ENCODE measurements around the gene PTH2R. TPM values are rescaled to one million over a fixed set of nuclear protein-coding genes. Genes with fewer than 3 reads are reported as not detected.
"Not testable (repeated sequence)": the region's sequence is repeated elsewhere in the genome, so short reads cannot be mapped to it uniquely, and the experiment has no call there.

PTH2R gene
- polyA plus RNA-seq, 1 donor (not counting 4 experiments of a cell fraction or from before 2014, with no cell fraction given), result not detected

DNA sequence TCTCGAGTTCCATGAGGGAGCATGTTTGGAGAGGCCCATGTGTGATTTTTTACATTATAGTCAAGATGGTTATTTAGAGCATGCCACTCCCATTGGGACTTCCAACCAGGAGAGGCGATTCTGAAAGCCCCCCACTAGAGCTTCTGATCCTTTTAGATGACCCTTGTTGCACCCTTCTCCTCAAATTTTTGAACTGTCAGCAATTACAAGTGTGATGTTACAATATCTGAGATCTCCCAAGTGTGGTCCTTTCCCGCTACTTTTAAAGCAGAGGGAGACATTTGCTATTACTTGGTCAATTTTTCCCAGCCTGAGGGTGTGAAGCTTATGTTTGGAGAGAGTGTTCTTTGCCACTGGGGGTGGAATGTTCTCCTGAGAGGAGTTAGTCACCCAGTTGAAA lies 16.7 kb upstream of the PTH2R start:
- DNase-seq (ENCODE audit: low read depth, low spot score) (no peak), FAIRE-seq (no peak)
- Histone ChIP-seq H2AFZ (ENCODE audit: control insufficient read depth, low read length) (no peak overlapping the region), H3K27ac (ENCODE audit: control insufficient read depth, insufficient read depth, low read length) (no peak overlapping the region), H3K9me1 (ENCODE audit: control insufficient read depth, extremely low read depth, insufficient read depth, low read length) (no peaks in the 10 kb centered on the region), H3K79me2 (ENCODE audit: control insufficient read depth, insufficient read depth, low read length) (no peaks in the 10 kb centered on the region), H3K36me3 (ENCODE audit: control insufficient read depth in 2 of 2, extremely low read depth in 1 of 2, insufficient read depth in 2 of 2, low read length in 2 of 2) (no peaks in the 10 kb centered on the region), H3K4me3 (ENCODE audit: control insufficient read depth in 2 of 3, extremely low read depth in 1 of 3, insufficient read depth in 2 of 3, low read depth in 1 of 3, low read length in 3 of 3) (no peak overlapping the region), H4K20me1 (ENCODE audit: control insufficient read depth, extremely low read depth, insufficient read depth, low read length) (no peaks in the 10 kb centered on the region), H3K4me2 (ENCODE audit: control insufficient read depth, extremely low read depth, insufficient read depth, low read depth, low read length) (no peak overlapping the region), H3K27me3 (ENCODE audit: control insufficient read depth, extremely low read depth, insufficient read depth, low read length) (no peaks in the 10 kb centered on the region), H3K9ac (ENCODE audit: control insufficient read depth, extremely low read depth, insufficient read depth, low read length) (no peak overlapping the region), H3K4me1 (ENCODE audit: control insufficient read depth, extremely low read depth, insufficient read depth, low read length) (no peaks in the 10 kb centered on the region), H3K9me3 (ENCODE audit: control insufficient read depth, low read depth, low read length) (no peaks in the 10 kb centered on the region)
- TF ChIP-seq, protein P1, sequence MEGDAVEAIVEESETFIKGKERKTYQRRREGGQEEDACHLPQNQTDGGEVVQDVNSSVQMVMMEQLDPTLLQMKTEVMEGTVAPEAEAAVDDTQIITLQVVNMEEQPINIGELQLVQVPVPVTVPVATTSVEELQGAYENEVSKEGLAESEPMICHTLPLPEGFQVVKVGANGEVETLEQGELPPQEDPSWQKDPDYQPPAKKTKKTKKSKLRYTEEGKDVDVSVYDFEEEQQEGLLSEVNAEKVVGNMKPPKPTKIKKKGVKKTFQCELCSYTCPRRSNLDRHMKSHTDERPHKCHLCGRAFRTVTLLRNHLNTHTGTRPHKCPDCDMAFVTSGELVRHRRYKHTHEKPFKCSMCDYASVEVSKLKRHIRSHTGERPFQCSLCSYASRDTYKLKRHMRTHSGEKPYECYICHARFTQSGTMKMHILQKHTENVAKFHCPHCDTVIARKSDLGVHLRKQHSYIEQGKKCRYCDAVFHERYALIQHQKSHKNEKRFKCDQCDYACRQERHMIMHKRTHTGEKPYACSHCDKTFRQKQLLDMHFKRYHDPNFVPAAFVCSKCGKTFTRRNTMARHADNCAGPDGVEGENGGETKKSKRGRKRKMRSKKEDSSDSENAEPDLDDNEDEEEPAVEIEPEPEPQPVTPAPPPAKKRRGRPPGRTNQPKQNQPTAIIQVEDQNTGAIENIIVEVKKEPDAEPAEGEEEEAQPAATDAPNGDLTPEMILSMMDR (optimal IDR thresholded peaks at IDR 0.05 in 1 of 3, IDR thresholded peaks at IDR 0.05 in 1 of 3, conservative IDR thresholded peaks at IDR 0.05 in 1 of 3; ENCODE audit: extremely low read depth in 1 of 3, insufficient read depth in 2 of 3, low read length in 3 of 3), result no peak
- no peak for TF ChIP-seq EZH2 (IDR thresholded peaks at IDR 0.05; ENCODE audit: low read length)
- dilution Hi-C loops (cut with MboI; ENCODE audit: extremely low pct_ligation_motif_present, low sequenced_read_pairs), result no loop called here

DNA sequence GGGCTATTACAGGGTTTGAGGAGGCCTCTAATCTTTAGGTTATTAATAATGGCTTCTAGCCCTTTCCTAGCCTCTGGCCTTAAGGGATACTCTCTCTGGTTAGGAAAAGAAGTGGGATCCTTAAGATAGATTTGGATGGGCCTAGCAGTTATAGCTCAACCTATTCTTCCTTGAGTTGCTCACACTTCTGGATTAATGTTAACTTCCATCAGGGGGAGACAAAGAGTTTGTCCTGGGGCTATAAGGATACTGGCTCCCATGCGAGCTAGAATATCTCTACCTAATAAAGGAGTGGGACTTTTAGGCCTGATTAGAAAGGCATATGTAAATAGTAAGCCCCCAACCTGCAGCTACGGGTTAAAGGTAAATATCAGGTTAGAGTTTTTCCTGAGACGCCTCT lies 14.3 kb upstream of the PTH2R start:
- no peak overlapping the region for H3K4me2 ChIP-seq (ENCODE audit: control insufficient read depth, extremely low read depth, insufficient read depth, low read depth, low read length)
- FAIRE-seq, result no peak
- H3K27ac ChIP-seq (ENCODE audit: control insufficient read depth, insufficient read depth, low read length), result no peak overlapping the region
- no peaks in the 10 kb centered on the region for H3K9me3 ChIP-seq (ENCODE audit: control insufficient read depth, low read depth, low read length)
- H3K9ac ChIP-seq (ENCODE audit: control insufficient read depth, extremely low read depth, insufficient read depth, low read length), result no peak overlapping the region
- no peaks in the 10 kb centered on the region for H3K27me3 ChIP-seq (ENCODE audit: control insufficient read depth, extremely low read depth, insufficient read depth, low read length)
- DNase-seq (ENCODE audit: low read depth, low spot score), result no peak
- H3K4me1 ChIP-seq (ENCODE audit: control insufficient read depth, extremely low read depth, insufficient read depth, low read length), result no peaks in the 10 kb centered on the region
- no peaks in the 10 kb centered on the region for H3K9me1 ChIP-seq (ENCODE audit: control insufficient read depth, extremely low read depth, insufficient read depth, low read length)
- no peak overlapping the region for H3K4me3 ChIP-seq (ENCODE audit: control insufficient read depth in 2 of 3, extremely low read depth in 1 of 3, insufficient read depth in 2 of 3, low read depth in 1 of 3, low read length in 3 of 3)
- no peaks in the 10 kb centered on the region for H4K20me1 ChIP-seq (ENCODE audit: control insufficient read depth, extremely low read depth, insufficient read depth, low read length)
- dilution Hi-C loops (cut with MboI; ENCODE audit: extremely low pct_ligation_motif_present, low sequenced_read_pairs), result no loop called here
- no peak overlapping the region for H2AFZ ChIP-seq (ENCODE audit: control insufficient read depth, low read length)
- no peaks in the 10 kb centered on the region for H3K36me3 ChIP-seq (ENCODE audit: control insufficient read depth in 2 of 2, extremely low read depth in 1 of 2, insufficient read depth in 2 of 2, low read length in 2 of 2)
- no peak for TF ChIP-seq EZH2 (IDR thresholded peaks at IDR 0.05; ENCODE audit: low read length)
- TF ChIP-seq, protein P1 (optimal IDR thresholded peaks at IDR 0.05 in 1 of 3, IDR thresholded peaks at IDR 0.05 in 1 of 3, conservative IDR thresholded peaks at IDR 0.05 in 1 of 3; ENCODE audit: extremely low read depth in 1 of 3, insufficient read depth in 2 of 3, low read length in 3 of 3), result peak in 2 of 3 experiments; percentile 1 to 37
- no peaks in the 10 kb centered on the region for H3K79me2 ChIP-seq (ENCODE audit: control insufficient read depth, insufficient read depth, low read length)

DNA sequence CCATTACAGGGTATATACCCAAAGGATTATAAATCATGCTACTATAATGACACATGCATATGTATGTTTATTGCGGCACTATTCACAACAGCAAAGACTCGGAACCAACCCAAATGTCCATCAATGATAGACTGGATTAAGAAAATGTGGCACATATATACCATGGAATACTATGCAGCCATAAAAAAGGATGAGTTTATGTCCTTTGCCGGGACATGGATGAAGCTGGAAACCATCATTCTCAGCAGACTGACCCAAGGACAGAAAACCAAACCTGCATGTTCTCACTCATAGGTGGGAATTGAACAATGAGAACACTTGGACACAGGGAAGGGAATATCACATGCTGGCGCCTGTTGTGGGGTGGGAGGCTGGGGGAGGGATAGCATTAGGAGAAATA lies 9.8 kb upstream of the PTH2R start:
- H3K9ac ChIP-seq (ENCODE audit: control insufficient read depth, extremely low read depth, insufficient read depth, low read length); FAIRE-seq; H3K4me2 ChIP-seq (ENCODE audit: control insufficient read depth, extremely low read depth, insufficient read depth, low read depth, low read length); DNase-seq (ENCODE audit: low read depth, low spot score); H3K27ac ChIP-seq (ENCODE audit: control insufficient read depth, insufficient read depth, low read length); H3K4me1 ChIP-seq (ENCODE audit: control insufficient read depth, extremely low read depth, insufficient read depth, low read length); H2AFZ ChIP-seq (ENCODE audit: control insufficient read depth, low read length); H3K9me3 ChIP-seq (ENCODE audit: control insufficient read depth, low read depth, low read length); H3K36me3 ChIP-seq (ENCODE audit: control insufficient read depth in 2 of 2, extremely low read depth in 1 of 2, insufficient read depth in 2 of 2, low read length in 2 of 2); H3K4me3 ChIP-seq (ENCODE audit: control insufficient read depth in 2 of 3, extremely low read depth in 1 of 3, insufficient read depth in 2 of 3, low read depth in 1 of 3, low read length in 3 of 3); dilution Hi-C loops (cut with MboI; ENCODE audit: extremely low pct_ligation_motif_present, low sequenced_read_pairs); H3K79me2 ChIP-seq (ENCODE audit: control insufficient read depth, insufficient read depth, low read length); H3K9me1 ChIP-seq (ENCODE audit: control insufficient read depth, extremely low read depth, insufficient read depth, low read length); H3K27me3 ChIP-seq (ENCODE audit: control insufficient read depth, extremely low read depth, insufficient read depth, low read length); H4K20me1 ChIP-seq (ENCODE audit: control insufficient read depth, extremely low read depth, insufficient read depth, low read length): not testable (repeated sequence)

All from keratinocyte (primary cell).